Karpas-422 (cell line): ENCODE results near the gene SLC16A1. TPM values are rescaled to one million over a fixed set of nuclear protein-coding genes. Genes with fewer than 3 reads are reported as not detected.
A peak's percentile ranks its signal among the peaks of the same experiment; 100 is the strongest.
"Not testable (repeated sequence)": the region's sequence is repeated elsewhere in the genome, so short reads cannot be mapped to it uniquely, and the experiment has no call there.

Experiments
- DNase-seq: peaks from one replicate; pipeline ENCODE4 v3.0.0-alpha.2; 2015
- H2AFZ ChIP-seq: fragments of 200-600 bp; sonication (generic); 2 replicates; pipeline ENCODE4 v1.6.1; 2014; ENCODE audit warnings: antibody characterized with exemption, low read length, mixed read lengths
- H3K27ac ChIP-seq: fragments of 200-600 bp; sonication (generic); 2 replicates; pipeline ENCODE4 v1.5.1; 2014; ENCODE audit warnings: mild to moderate bottlenecking, low read length, moderate library complexity
- H3K27me3 ChIP-seq: fragments of 200-600 bp; sonication (generic); 2 replicates; pipeline ENCODE4 v1.6.1; 2014; ENCODE audit warnings: low read length, mixed read lengths
- H3K36me3 ChIP-seq: fragments of 200-600 bp; sonication (generic); 2 replicates; pipeline ENCODE4 v1.6.1; 2014; ENCODE audit warnings: low read length, mixed read lengths; ENCODE audit not compliant: insufficient read depth
- H3K4me1 ChIP-seq: fragments of 200-600 bp; sonication (generic); 2 replicates; pipeline ENCODE4 v1.6.1; 2014; ENCODE audit warnings: mild to moderate bottlenecking, low read length, mixed read lengths
- H3K4me2 ChIP-seq: fragments of 200-600 bp; sonication (generic); 2 replicates; pipeline ENCODE4 v1.6.1; 2014; ENCODE audit warnings: low read length, low read depth, mild to moderate bottlenecking; ENCODE audit not compliant: poor library complexity, severe bottlenecking
- H3K4me3 ChIP-seq: fragments of 200-600 bp; sonication (generic); 2 replicates; pipeline ENCODE4 v1.5.1; 2014; ENCODE audit warnings: mild to moderate bottlenecking, antibody characterized with exemption, low read length, mixed read lengths
- H3K79me2 ChIP-seq: fragments of 200-600 bp; sonication (generic); 2 replicates; pipeline ENCODE4 v1.6.1; 2014; ENCODE audit warnings: mild to moderate bottlenecking, low read length, mixed read lengths
- H3K9ac ChIP-seq: fragments of 200-600 bp; sonication (generic); 2 replicates; pipeline ENCODE4 v1.6.0; 2014; ENCODE audit warnings: low read length
- H3K9me2 ChIP-seq: fragments of 200-600 bp; sonication (generic), shearing (Covaris generic); replicated peaks from 2 replicates; pipeline ENCODE4 v1.6.0; 2014; ENCODE audit warnings: mild to moderate bottlenecking, low read length, moderate library complexity; ENCODE audit not compliant: insufficient read depth
- H3K9me3 ChIP-seq: fragments of 300-700, 200-600 bp; sonication (generic); 2 replicates; pipeline ENCODE4 v1.6.1; 2014; ENCODE audit warnings: low read length, mixed read lengths
- H4K20me1 ChIP-seq: fragments of 200-600 bp; sonication (generic); 2 replicates; pipeline ENCODE4 v1.6.1; 2014; ENCODE audit warnings: mild to moderate bottlenecking, antibody characterized with exemption, low read length, low read depth; ENCODE audit not compliant: insufficient read depth
- total RNA-seq: library from RNA; depleted of rRNA; stranded (reverse); fragments of >200 nt; shearing (Covaris generic); gene quantifications from 2 replicates; pipeline ENCODE4 v1.2.3, GENCODE V29; 2014; ENCODE audit warnings: low replicate concordance

The SLC16A1 gene
- total RNA-seq, 1 experiment from 2014 or later = 186 TPM

- not testable (repeated sequence) for H2AFZ ChIP-seq, H3K9me2 ChIP-seq, H3K27me3 ChIP-seq, H3K9me3 ChIP-seq, DNase-seq
- Histone ChIP-seq H3K36me3 (peaks cover 30% of the 10 kb centered on the region; the same call in 1 of the 2 replicates), H3K27ac (peak overlapping the region; percentile 32), H3K79me2 (peaks cover 93% of the 10 kb centered on the region), H3K9ac (peak overlapping the region; percentile 87), H3K4me2 (peak overlapping the region; percentile 89), H3K4me1 (peaks cover 36% of the 10 kb centered on the region), H4K20me1 (peaks cover 22% of the 10 kb centered on the region), H3K4me3 (peak overlapping the region; percentile 80)
These were observed 2.2 kb upstream of the SLC16A1 start for GRCh38 chr1:112958236-112958635.

DNA sequence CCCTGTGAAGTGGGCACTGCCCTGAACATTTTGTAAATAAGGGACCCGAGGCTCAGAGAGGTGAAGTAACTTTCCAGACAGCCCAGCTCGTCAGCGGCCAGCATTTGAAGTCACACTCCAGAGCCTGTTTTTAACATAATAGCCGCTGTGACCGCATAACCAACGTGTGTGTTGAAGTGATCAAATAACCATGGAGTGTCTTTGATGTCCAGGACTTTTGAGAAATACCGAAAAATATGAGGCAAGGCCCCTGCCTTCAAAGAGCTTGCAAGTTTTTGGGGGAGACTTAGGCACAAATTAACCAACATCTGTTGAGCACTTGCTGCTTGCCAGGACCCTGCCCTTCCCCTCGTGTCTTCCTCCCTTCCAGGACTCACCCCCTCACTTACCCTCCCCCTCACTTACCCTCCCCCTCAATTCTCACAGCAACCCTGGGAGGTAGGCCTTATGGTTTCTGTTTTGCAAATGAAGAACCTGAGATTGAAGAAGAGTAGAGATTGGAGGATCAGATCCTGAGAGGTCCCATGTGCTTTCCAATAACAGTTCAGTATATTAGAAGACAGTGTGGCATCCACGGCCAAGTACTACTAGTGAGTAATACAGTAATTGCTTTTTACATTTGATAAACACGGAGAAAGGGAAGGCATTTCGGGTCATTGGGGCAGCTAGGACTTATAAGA is 1.3 kb upstream of the SLC16A1 start:
- Histone ChIP-seq H3K9ac (peak overlapping the region; percentile 87), H3K27me3 (no peaks in the 10 kb centered on the region), H3K9me3 (no peaks in the 10 kb centered on the region), H3K79me2 (peaks cover 94% of the 10 kb centered on the region), H3K4me1 (peaks cover 45% of the 10 kb centered on the region), H4K20me1 (peaks cover 26% of the 10 kb centered on the region), H3K36me3 (peaks cover 30% of the 10 kb centered on the region), H3K4me2 (peak overlapping the region; percentile 89), H3K4me3 (peak overlapping the region; percentile 80), H3K27ac (peak overlapping the region; percentile 87), H2AFZ (no peak overlapping the region), H3K9me2 (no peaks in the 10 kb centered on the region)
- DNase-seq = peak; percentile 93

GRCh38 chr1:112956544-112957132 is 642 bp upstream of the SLC16A1 start:
- H3K9ac ChIP-seq = peak overlapping the region; percentile 87

GRCh38 chr1:112954945-112955772 is 837 bp downstream of the SLC16A1 start:
- Histone ChIP-seq H3K79me2 (peaks cover 95% of the 10 kb centered on the region), H3K27ac (peak overlapping the region; percentile 56), H3K4me2 (peak overlapping the region; percentile 89), H3K36me3 (peaks cover 36% of the 10 kb centered on the region), H3K9me3 (no peaks in the 10 kb centered on the region), H4K20me1 (peaks cover 31% of the 10 kb centered on the region), H2AFZ (no peak overlapping the region), H3K27me3 (no peaks in the 10 kb centered on the region), H3K4me3 (peak overlapping the region; percentile 80), H3K4me1 (peaks cover 57% of the 10 kb centered on the region), H3K9me2 (no peaks in the 10 kb centered on the region), H3K9ac (peak overlapping the region; percentile 87)
- peak; percentile 84 for DNase-seq

More at GRCh38 chr1:112956544-112957132, 642 bp upstream of the SLC16A1 start:
- Histone ChIP-seq H3K27me3 (no peaks in the 10 kb centered on the region), H3K27ac (peak overlapping the region; percentile 87), H3K36me3 (peaks cover 36% of the 10 kb centered on the region), H3K9me2 (no peaks in the 10 kb centered on the region), H3K4me2 (peak overlapping the region; percentile 89), H3K9me3 (no peaks in the 10 kb centered on the region), H3K79me2 (peaks cover 95% of the 10 kb centered on the region), H3K4me1 (peaks cover 51% of the 10 kb centered on the region), H3K4me3 (peak overlapping the region; percentile 80), H4K20me1 (peaks cover 26% of the 10 kb centered on the region), H2AFZ (0 out of 2 replicates have a peak overlapping the region, but pooled peaks have one; percentile 58)
- DNase-seq = peak; percentile 72

DNA sequence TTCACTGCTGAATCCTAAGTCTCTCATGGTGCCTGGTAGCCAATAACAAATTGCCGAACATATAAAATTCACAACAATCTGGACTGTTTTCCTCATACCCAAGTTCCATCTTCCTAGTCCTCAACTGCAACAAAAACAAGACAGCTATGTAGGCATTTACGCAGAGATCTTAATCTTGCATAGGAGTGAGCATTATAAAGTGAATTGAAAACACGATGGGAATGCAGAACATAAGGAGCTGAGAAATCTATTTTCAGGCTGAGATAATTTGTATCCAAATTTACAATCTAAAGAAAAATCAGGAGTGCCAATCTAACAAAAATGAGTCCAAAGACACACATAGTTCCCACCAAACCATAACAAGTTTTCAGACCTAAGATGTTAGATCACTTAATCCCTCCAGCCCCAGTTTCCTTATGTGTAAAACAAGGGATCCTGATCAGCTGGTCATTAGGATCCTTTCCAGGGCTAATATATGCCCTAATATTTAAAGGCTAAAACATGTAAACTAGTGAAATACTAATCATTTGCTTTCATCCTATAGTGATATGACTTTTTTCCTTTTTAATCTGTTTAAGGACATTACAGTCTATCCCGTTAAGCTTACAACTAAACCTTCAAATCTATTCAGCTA is 1.9 kb downstream of the SLC16A1 start:
- peaks cover 97% of the 10 kb centered on the region for H3K79me2 ChIP-seq
- peak overlapping the region; percentile 80 for H3K4me3 ChIP-seq
- no peak overlapping the region for H2AFZ ChIP-seq
- peak overlapping the region; percentile 56; the same call in 1 of the 2 replicates for H3K27ac ChIP-seq
- H3K4me2 ChIP-seq = peak overlapping the region; percentile 89
- no peak for DNase-seq
- peaks cover 35% of the 10 kb centered on the region for H4K20me1 ChIP-seq
- peaks cover 35% of the 10 kb centered on the region for H3K36me3 ChIP-seq
- H3K9me2 ChIP-seq = no peaks in the 10 kb centered on the region
- H3K9ac ChIP-seq = peak overlapping the region; percentile 87
- no peaks in the 10 kb centered on the region for H3K9me3 ChIP-seq
- peaks cover 51% of the 10 kb centered on the region for H3K4me1 ChIP-seq
- H3K27me3 ChIP-seq = no peaks in the 10 kb centered on the region

GRCh38 chr1:112950426-112950825 is 5.6 kb downstream of the SLC16A1 start:
- Histone ChIP-seq H3K4me1 (peaks cover 36% of the 10 kb centered on the region), H3K79me2 (peaks cover 99% of the 10 kb centered on the region), H3K27me3 (no peaks in the 10 kb centered on the region), H3K9me3 (no peaks in the 10 kb centered on the region), H3K36me3 (peaks cover 45% of the 10 kb centered on the region), H3K27ac (no peak overlapping the region), H3K9me2 (no peaks in the 10 kb centered on the region), H3K4me3 (no peak overlapping the region), H3K9ac (no peak overlapping the region), H2AFZ (no peak overlapping the region), H3K4me2 (no peak overlapping the region), H4K20me1 (peaks cover 47% of the 10 kb centered on the region)
- DNase-seq = no peak

DNA sequence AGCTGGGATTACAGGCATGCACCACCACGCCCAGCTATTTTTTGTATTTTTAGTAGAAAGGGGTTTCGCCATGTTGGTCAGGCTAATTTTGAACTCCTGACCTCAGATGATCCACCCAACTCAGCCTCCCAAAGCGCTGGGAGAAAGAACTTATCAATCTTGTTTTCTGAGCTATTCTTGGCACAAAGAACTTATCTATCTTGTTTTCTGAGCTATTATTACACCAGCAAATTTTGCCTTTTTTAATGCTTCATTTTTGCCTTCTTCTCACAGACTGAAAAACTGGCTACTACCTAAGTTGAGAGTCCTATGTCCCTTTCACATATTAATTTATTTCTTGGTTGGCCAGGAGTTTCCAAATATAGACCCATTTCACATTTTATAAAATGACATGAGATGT is 9.3 kb downstream of the SLC16A1 start:
- H3K36me3 ChIP-seq = peaks cover 41% of the 10 kb centered on the region
- H3K4me1 ChIP-seq = peaks cover 23% of the 10 kb centered on the region
- H3K27me3 ChIP-seq = no peaks in the 10 kb centered on the region
- peaks cover 36% of the 10 kb centered on the region for H4K20me1 ChIP-seq
- no peak for DNase-seq
- no peak overlapping the region for H2AFZ ChIP-seq
- H3K9ac ChIP-seq = no peak overlapping the region
- H3K27ac ChIP-seq = no peak overlapping the region
- peaks cover 98% of the 10 kb centered on the region for H3K79me2 ChIP-seq
- H3K4me2 ChIP-seq = no peak overlapping the region
- no peaks in the 10 kb centered on the region for H3K9me3 ChIP-seq
- no peak overlapping the region for H3K4me3 ChIP-seq
- H3K9me2 ChIP-seq = no peaks in the 10 kb centered on the region
